IMR-90 (cell line): ENCODE data around the gene CD274. TPM values are rescaled to one million over a fixed set of nuclear protein-coding genes. Genes with fewer than 3 reads are reported as not detected.

Experiments used
- ATAC-seq: fragments of 200-7000 bp; cut with Tn5 transposase; 2 replicates; pipeline ENCODE4 v1.9.1; 2020; ENCODE audit warnings: low read depth, mild to moderate bottlenecking, moderate library complexity
- BruUV-seq: library from RNA; stranded (reverse); fragments of 400-500 nt; replicated peaks from 2 replicates; lab custom pipeline; 2021; lab: Mats Ljungman, UMichigan
- CTCF ChIA-PET: fragments of 300-600 bp; formaldehyde crosslinking; extraction: SDS; loops from one replicate; lab custom pipeline; 2021; ENCODE audit warnings: antibody characterized with exemption; lab: Yijun Ruan, JAX
- POLR2A ChIA-PET: fragments of 300-600 bp; sonication (Branson Sonifier 250); formaldehyde crosslinking; loops from one replicate; lab custom pipeline; 2022; ENCODE audit warnings: antibody characterized with exemption; ENCODE audit not compliant: unreplicated experiment; lab: Charles Lee
- DNase-seq: peaks from one replicate; pipeline ENCODE4 v3.0.0; 2013
- H2AFZ ChIP-seq: replicated peaks from 2 replicates; pipeline ENCODE3; 2013; ENCODE audit warnings: low read length, mild to moderate bottlenecking; ENCODE audit not compliant: poor library complexity
- H2AK5ac ChIP-seq: 2 replicates; pipeline ENCODE4 v1.6.1; 2013; ENCODE audit warnings: low read depth, low read length, inconsistent platforms
- H2AK9ac ChIP-seq: replicated peaks from 2 replicates; pipeline ENCODE3; 2013; ENCODE audit warnings: mild to moderate bottlenecking, low read depth, low read length, moderate library complexity; ENCODE audit not compliant: poor library complexity
- H2BK120ac ChIP-seq: 2 replicates; pipeline ENCODE4 v1.6.1; 2013; ENCODE audit warnings: low read depth, low read length, inconsistent platforms
- H2BK15ac ChIP-seq: 3 replicates; pipeline ENCODE4 v1.6.1; 2013; ENCODE audit warnings: low read depth, low read length, inconsistent platforms
- H2BK20ac ChIP-seq: 2 replicates; pipeline ENCODE4 v1.6.1; 2013; ENCODE audit warnings: low read depth, mild to moderate bottlenecking, inconsistent platforms, low read length, moderate library complexity
- H2BK5ac ChIP-seq: 2 replicates; pipeline ENCODE4 v1.6.1; 2013; ENCODE audit warnings: mild to moderate bottlenecking, low read depth, low read length, inconsistent platforms; ENCODE audit not compliant: poor library complexity, severe bottlenecking
- H3K14ac ChIP-seq: replicated peaks from 2 replicates; pipeline ENCODE4 v1.6.1; 2013; ENCODE audit warnings: low read depth, low read length, inconsistent platforms
- H3K18ac ChIP-seq: 2 replicates; pipeline ENCODE4 v1.6.1; 2013; ENCODE audit warnings: low read depth, low read length, control low read depth
- H3K23ac ChIP-seq: 2 replicates; pipeline ENCODE4 v1.6.1; 2013; ENCODE audit warnings: low read depth, low read length, inconsistent platforms
- H3K27ac ChIP-seq: 2 replicates; pipeline ENCODE4 v1.5.1; 2013; ENCODE audit warnings: mild to moderate bottlenecking, control low read depth, low read length; ENCODE audit not compliant: insufficient read depth
- H3K27me3 ChIP-seq: 2 replicates; pipeline ENCODE4 v1.6.1; 2013; ENCODE audit warnings: low read length; ENCODE audit not compliant: control insufficient read depth, insufficient read depth
- H3K36me3 ChIP-seq: 2 replicates; pipeline ENCODE4 v1.6.1; 2013; ENCODE audit warnings: low read length, mixed read lengths; ENCODE audit not compliant: control insufficient read depth, insufficient read depth
- H3K4ac ChIP-seq: 2 replicates; pipeline ENCODE4 v1.6.1; 2013; ENCODE audit warnings: low read depth, low read length, inconsistent platforms
- H3K4me1 ChIP-seq: 2 replicates; pipeline ENCODE4 v1.6.1; 2013; ENCODE audit warnings: low read length, mixed read lengths; ENCODE audit not compliant: control insufficient read depth, insufficient read depth
- H3K4me2 ChIP-seq: 2 replicates; pipeline ENCODE4 v1.6.1; 2013; ENCODE audit warnings: low read depth, mild to moderate bottlenecking, control low read depth, low read length, moderate library complexity
- H3K4me3 ChIP-seq: 2 replicates; pipeline ENCODE4 v1.5.1; 2013; ENCODE audit warnings: low read depth, mild to moderate bottlenecking, control low read depth, low read length, moderate library complexity; ENCODE audit not compliant: insufficient read depth
- H3K56ac ChIP-seq: 2 replicates; pipeline ENCODE4 v1.6.1; 2013; ENCODE audit warnings: low read length, inconsistent platforms; ENCODE audit not compliant: insufficient read depth; ENCODE audit errors: extremely low read depth
- H3K79me1 ChIP-seq, 2 experiments: 2 replicates each; pipeline ENCODE4 v1.6.1; 2013; ENCODE audit warnings: low read length in 2 of 2, inconsistent platforms in 1 of 2, low read depth in 1 of 2
- H3K9ac ChIP-seq: 2 replicates; pipeline ENCODE4 v1.6.1; 2013; ENCODE audit warnings: low read depth, low read length, control low read depth
- H3K9me1 ChIP-seq: 2 replicates; pipeline ENCODE4 v1.6.1; 2013; ENCODE audit warnings: low read length, inconsistent platforms; ENCODE audit not compliant: insufficient read depth
- H3K9me3 ChIP-seq: 2 replicates; pipeline ENCODE4 v1.6.1; 2013; ENCODE audit warnings: low read length; ENCODE audit not compliant: control insufficient read depth, insufficient read depth
- H4K20me1 ChIP-seq: 2 replicates; pipeline ENCODE4 v1.6.1; 2013; ENCODE audit warnings: low read length, inconsistent platforms; ENCODE audit not compliant: insufficient read depth
- H4K5ac ChIP-seq: 2 replicates; pipeline ENCODE4 v1.6.1; 2013; ENCODE audit warnings: mild to moderate bottlenecking, low read depth, low read length, control low read depth
- H4K8ac ChIP-seq, 2 experiments: 2 replicates each; pipeline ENCODE4 v1.6.1; 2013; ENCODE audit warnings: low read depth in 2 of 2, low read length in 2 of 2, control low read depth in 1 of 2, inconsistent platforms in 1 of 2
- H4K91ac ChIP-seq: 2 replicates; pipeline ENCODE4 v1.6.1; 2013; ENCODE audit warnings: low read depth, low read length, inconsistent platforms; ENCODE audit not compliant: insufficient read depth
- BHLHE40 ChIP-seq: fragments of 150-350 bp; IDR thresholded peaks from 2 replicates; pipeline ENCODE4 v1.6.1; 2016; ENCODE audit warnings: mild to moderate bottlenecking, low read depth, low read length
- FOS ChIP-seq: fragments of 150-350 bp; IDR thresholded peaks from 2 replicates; pipeline ENCODE4 v1.6.1; 2016; ENCODE audit warnings: low read depth, low read length
- MAZ ChIP-seq: IDR thresholded peaks from 2 replicates; pipeline ENCODE4 v1.6.1; 2012; ENCODE audit warnings: low read depth, mild to moderate bottlenecking, low read length, improper control_type of control experiment, moderate library complexity, borderline replicate concordance
- NFE2L2 ChIP-seq: fragments of 150-350 bp; IDR thresholded peaks from 2 replicates; pipeline ENCODE4 v1.6.1; 2016; ENCODE audit warnings: low read depth, mild to moderate bottlenecking, low read length
- WGBS, 2 experiments: methylation state at CpG; one replicate each; pipeline versions ENCODE4 v1.1.5 to v1.1.7; 2013; ENCODE audit warnings: missing lambda C conversion rate in 2 of 2; ENCODE audit not compliant: insufficient read length in 1 of 2; ENCODE audit errors: extremely low coverage in 2 of 2; 5-methylcytosine and 5-hydroxymethylcytosine counted together
- dilution Hi-C: fragments of 300-500 bp; cut with HindIII; formaldehyde crosslinking; loops from one replicate; pipeline ENCODE4 v1.14.3; 2018; ENCODE audit warnings: low sequenced_read_pairs; ENCODE audit not compliant: unreplicated experiment
- in situ Hi-C: fragments of 300-500 bp; cut with MboI; formaldehyde crosslinking; loops from 3 replicates; pipeline ENCODE4 v1.14.3; 2019; ENCODE audit warnings: low sequenced_read_pairs, inconsistent platforms, mixed read lengths
- intact Hi-C: fragments of 100-400 bp; cut with micrococcal nuclease; formaldehyde crosslinking; loops from 2 replicates; pipeline ENCODE4 v1.10.0; 2022
- polyA plus RNA-seq, 3 experiments: library from polyadenylated mRNA; depleted of rRNA; stranded (reverse); fragments of >200 nt; gene quantifications; 2 replicates each; pipeline ENCODE4 v1.2.3, GENCODE V29; 2012; ENCODE audit warnings: low replicate concordance in 1 of 3
- total RNA-seq: library from RNA; depleted of rRNA; stranded (reverse); fragments of >200 nt; gene quantifications from 2 replicates; pipeline ENCODE4 v1.2.3, GENCODE V29; 2012
- TF ChIP-seq, protein P1 (sequence below): fragments of 150-350 bp; IDR thresholded peaks from 2 replicates; pipeline ENCODE4 v1.6.1; 2017; ENCODE audit warnings: mild to moderate bottlenecking, antibody characterized with exemption, low read length, low read depth

CD274 gene
- total and polyA plus RNA-seq, 2 of the 4 experiments (the other 2 are of a cell fraction) = 17.4 to 19.4 TPM

DNA sequence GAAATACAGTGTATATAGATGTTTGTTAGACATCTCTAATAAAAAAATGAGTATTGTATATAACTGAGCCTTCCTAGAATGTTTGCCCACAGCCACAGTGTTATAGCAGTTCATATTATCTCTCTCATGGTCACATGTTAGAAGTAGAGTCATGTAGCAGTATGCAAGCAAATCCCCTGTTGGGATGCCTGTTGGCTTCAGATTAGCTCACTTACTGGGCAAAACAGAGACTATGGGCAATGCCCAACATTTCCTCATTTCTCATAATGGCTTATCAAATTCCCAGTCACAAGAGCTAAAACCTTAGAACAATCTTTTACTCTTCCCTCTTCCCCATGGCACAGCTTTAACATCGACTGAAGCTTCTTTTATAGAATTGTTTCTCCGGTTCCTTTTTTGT, 33.0 kb downstream of the CD274 start:
- H3K4me2 ChIP-seq = no peak overlapping the region
- H3K79me1 ChIP-seq = no peaks in the 10 kb centered on the region
- no peaks in the 10 kb centered on the region for H4K20me1 ChIP-seq
- H3K4me3 ChIP-seq = no peak overlapping the region
- no peak overlapping the region for H2BK20ac ChIP-seq
- H3K27me3 ChIP-seq = no peaks in the 10 kb centered on the region
- no peak overlapping the region for H2AK5ac ChIP-seq
- no peak for ATAC-seq
- H4K91ac ChIP-seq = no peak overlapping the region
- H2AFZ ChIP-seq = no peak overlapping the region
- H2AK9ac ChIP-seq = no peak overlapping the region
- no peak overlapping the region for H3K27ac ChIP-seq
- CTCF ChIA-PET = no interaction called here
- intact Hi-C loops (no loop called here), in situ Hi-C loops (no loop called here), dilution Hi-C loops (no loop called here)
- TF ChIP-seq, protein P1, sequence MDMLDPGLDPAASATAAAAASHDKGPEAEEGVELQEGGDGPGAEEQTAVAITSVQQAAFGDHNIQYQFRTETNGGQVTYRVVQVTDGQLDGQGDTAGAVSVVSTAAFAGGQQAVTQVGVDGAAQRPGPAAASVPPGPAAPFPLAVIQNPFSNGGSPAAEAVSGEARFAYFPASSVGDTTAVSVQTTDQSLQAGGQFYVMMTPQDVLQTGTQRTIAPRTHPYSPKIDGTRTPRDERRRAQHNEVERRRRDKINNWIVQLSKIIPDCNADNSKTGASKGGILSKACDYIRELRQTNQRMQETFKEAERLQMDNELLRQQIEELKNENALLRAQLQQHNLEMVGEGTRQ = no peak
- TF ChIP-seq BHLHE40 = no peak
- TF ChIP-seq NFE2L2 = no peak
- no peak for TF ChIP-seq MAZ
- TF ChIP-seq FOS = no peak
- no peaks in the 10 kb centered on the region for H3K4me1 ChIP-seq
- H3K23ac ChIP-seq = no peak overlapping the region
- no peaks in the 10 kb centered on the region for H3K9me3 ChIP-seq
- H3K56ac ChIP-seq = no peak overlapping the region
- H3K36me3 ChIP-seq = no peaks in the 10 kb centered on the region
- POLR2A ChIA-PET = no interaction called here
- no peak overlapping the region for H3K9ac ChIP-seq
- H4K5ac ChIP-seq = no peak overlapping the region
- no peak overlapping the region for H3K4ac ChIP-seq
- no peak overlapping the region for H3K14ac ChIP-seq
- WGBS, 2 experiments = no CpG with 5 or more reads among the region's 2 CpGs
- BruUV-seq = no TSS peak
- no peak overlapping the region for H4K8ac ChIP-seq
- no peak overlapping the region for H2BK5ac ChIP-seq
- no peak overlapping the region for H2BK15ac ChIP-seq
- H3K9me1 ChIP-seq = no peaks in the 10 kb centered on the region; the same call in 1 of the 2 replicates
- H2BK120ac ChIP-seq = no peak overlapping the region
- DNase-seq = no peak
- H3K18ac ChIP-seq = no peak overlapping the region
